Measurements from ENCODE around the gene WIF1. TPM values are rescaled to one million over a fixed set of nuclear protein-coding genes. Genes with fewer than 3 reads are reported as not detected.

WIF1 gene
- total and polyA plus RNA-seq, 2 of the 4 experiments (the other 2 are of a cell fraction) = not detected

DNA sequence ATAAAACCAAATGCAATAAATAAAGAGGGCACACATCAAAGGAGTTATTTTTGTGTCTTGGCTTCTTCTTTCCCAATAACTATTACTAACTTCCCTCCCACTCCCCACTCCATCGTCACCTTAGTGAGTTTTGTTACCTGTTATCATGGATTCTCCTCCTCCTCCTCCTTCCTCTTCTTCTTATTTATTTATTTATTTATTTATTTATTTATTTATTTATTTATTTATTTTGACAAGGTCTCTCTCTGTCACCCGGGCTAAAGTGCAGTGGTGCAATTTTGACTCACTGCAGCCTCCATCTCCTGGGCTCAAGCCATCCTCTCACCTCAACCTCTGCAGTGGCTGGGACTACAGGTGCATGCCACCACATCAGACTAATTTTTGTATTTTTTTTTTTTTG lies 26.4 kb downstream of the WIF1 start:
- no peak for TF ChIP-seq RCOR1 (IDR thresholded peaks at IDR 0.05; ENCODE audit: insufficient replicate concordance, low read length)
- no peak for TF ChIP-seq MAFK (IDR thresholded peaks at IDR 0.05; ENCODE audit: low read depth, low read length)
- no peak for TF ChIP-seq ELK1 (IDR thresholded peaks at IDR 0.05; ENCODE audit: borderline replicate concordance, low read depth, low read length)
- no peak for TF ChIP-seq CTCF (conservative IDR thresholded peaks at IDR 0.05; ENCODE audit: low read depth, low read length)
- TF ChIP-seq SMC3 (IDR thresholded peaks at IDR 0.05; ENCODE audit: low read depth, low read length) = no peak
- TF ChIP-seq RAD21 (IDR thresholded peaks at IDR 0.05; ENCODE audit: low read length) = no peak
- no peak for TF ChIP-seq MAZ (IDR thresholded peaks at IDR 0.05; ENCODE audit: borderline replicate concordance, low read depth, low read length)
- no peak for TF ChIP-seq RFX5 (IDR thresholded peaks at IDR 0.05; ENCODE audit: low read depth, low read length)
- TF ChIP-seq, protein P1, sequence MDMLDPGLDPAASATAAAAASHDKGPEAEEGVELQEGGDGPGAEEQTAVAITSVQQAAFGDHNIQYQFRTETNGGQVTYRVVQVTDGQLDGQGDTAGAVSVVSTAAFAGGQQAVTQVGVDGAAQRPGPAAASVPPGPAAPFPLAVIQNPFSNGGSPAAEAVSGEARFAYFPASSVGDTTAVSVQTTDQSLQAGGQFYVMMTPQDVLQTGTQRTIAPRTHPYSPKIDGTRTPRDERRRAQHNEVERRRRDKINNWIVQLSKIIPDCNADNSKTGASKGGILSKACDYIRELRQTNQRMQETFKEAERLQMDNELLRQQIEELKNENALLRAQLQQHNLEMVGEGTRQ (IDR thresholded peaks at IDR 0.05; ENCODE audit: low read depth, low read length) = no peak
- no peak for TF ChIP-seq BHLHE40 (IDR thresholded peaks at IDR 0.05; ENCODE audit: low read depth, low read length)
- H2BK5ac ChIP-seq (ENCODE audit: low read depth, low read length, poor library complexity, severe bottlenecking) = no peak overlapping the region
- H4K5ac ChIP-seq (ENCODE audit: low read depth, low read length) = no peak overlapping the region
- no peak overlapping the region for H2BK120ac ChIP-seq (ENCODE audit: low read depth, low read length)
- no peak overlapping the region for H4K8ac ChIP-seq (ENCODE audit: low read depth in 2 of 2, low read length in 2 of 2)
- no peak overlapping the region for H2AK9ac ChIP-seq (replicated peaks; ENCODE audit: low read depth, low read length, poor library complexity)
- no peaks in the 10 kb centered on the region for H3K79me1 ChIP-seq (ENCODE audit: low read depth in 1 of 2, low read length in 2 of 2)
- no CpG with 5 or more reads among the region's 2 CpGs for WGBS, 2 experiments (ENCODE audit: extremely low coverage in 2 of 2, insufficient read length in 1 of 2)
- intact Hi-C loops (cut with micrococcal nuclease) (no loop called here), in situ Hi-C loops (cut with MboI; ENCODE audit: low sequenced_read_pairs) (no loop called here), dilution Hi-C loops (cut with HindIII; ENCODE audit: low sequenced_read_pairs, unreplicated experiment) (no loop called here)
- DNase-seq = no peak
- no peak overlapping the region for H2BK20ac ChIP-seq (ENCODE audit: low read depth, low read length)
- no peaks in the 10 kb centered on the region for H3K4me1 ChIP-seq (ENCODE audit: control insufficient read depth, insufficient read depth, low read length)
- CTCF ChIA-PET = no interaction called here
- H3K18ac ChIP-seq (ENCODE audit: low read depth, low read length) = no peak overlapping the region
- peaks cover 19% of the 10 kb centered on the region for H3K27me3 ChIP-seq (ENCODE audit: control insufficient read depth, insufficient read depth, low read length)
- ATAC-seq (ENCODE audit: low read depth) = no peak
- H3K9ac ChIP-seq (ENCODE audit: low read depth, low read length) = no peak overlapping the region
- H3K4me3 ChIP-seq (ENCODE audit: insufficient read depth, low read depth, low read length) = no peak overlapping the region
- H4K20me1 ChIP-seq (ENCODE audit: insufficient read depth, low read length) = no peaks in the 10 kb centered on the region
- H3K14ac ChIP-seq (replicated peaks; ENCODE audit: low read depth, low read length) = no peak overlapping the region
- H3K56ac ChIP-seq (ENCODE audit: extremely low read depth, insufficient read depth, low read length) = no peak overlapping the region
- no peak overlapping the region for H3K27ac ChIP-seq (ENCODE audit: insufficient read depth, low read length)
- POLR2A ChIA-PET (ENCODE audit: unreplicated experiment) = no interaction called here
- no TSS peak for BruUV-seq (replicated peaks)
- no peaks in the 10 kb centered on the region for H3K9me1 ChIP-seq (ENCODE audit: insufficient read depth, low read length)
- H3K36me3 ChIP-seq (ENCODE audit: control insufficient read depth, insufficient read depth, low read length) = no peaks in the 10 kb centered on the region
- no peak overlapping the region for H2BK15ac ChIP-seq (ENCODE audit: low read depth, low read length)
- no peak overlapping the region for H3K23ac ChIP-seq (ENCODE audit: low read depth, low read length)
- no peaks in the 10 kb centered on the region for H3K9me3 ChIP-seq (ENCODE audit: control insufficient read depth, insufficient read depth, low read length)
- no peak overlapping the region for H3K4me2 ChIP-seq (ENCODE audit: low read depth, low read length)
- no peak overlapping the region for H2AFZ ChIP-seq (replicated peaks; ENCODE audit: low read length, poor library complexity)
- H4K91ac ChIP-seq (ENCODE audit: insufficient read depth, low read depth, low read length) = no peak overlapping the region
- no peak overlapping the region for H2AK5ac ChIP-seq (ENCODE audit: low read depth, low read length)
- H3K4ac ChIP-seq (ENCODE audit: low read depth, low read length) = no peak overlapping the region

All from IMR-90 (cell line).